ENCODE data around the gene RASSF10. TPM values are rescaled to one million over a fixed set of nuclear protein-coding genes. Genes with fewer than 3 reads are reported as not detected.

RASSF10 gene
- total RNA-seq, 2 donors from 2014 or later, result not detected

DNA sequence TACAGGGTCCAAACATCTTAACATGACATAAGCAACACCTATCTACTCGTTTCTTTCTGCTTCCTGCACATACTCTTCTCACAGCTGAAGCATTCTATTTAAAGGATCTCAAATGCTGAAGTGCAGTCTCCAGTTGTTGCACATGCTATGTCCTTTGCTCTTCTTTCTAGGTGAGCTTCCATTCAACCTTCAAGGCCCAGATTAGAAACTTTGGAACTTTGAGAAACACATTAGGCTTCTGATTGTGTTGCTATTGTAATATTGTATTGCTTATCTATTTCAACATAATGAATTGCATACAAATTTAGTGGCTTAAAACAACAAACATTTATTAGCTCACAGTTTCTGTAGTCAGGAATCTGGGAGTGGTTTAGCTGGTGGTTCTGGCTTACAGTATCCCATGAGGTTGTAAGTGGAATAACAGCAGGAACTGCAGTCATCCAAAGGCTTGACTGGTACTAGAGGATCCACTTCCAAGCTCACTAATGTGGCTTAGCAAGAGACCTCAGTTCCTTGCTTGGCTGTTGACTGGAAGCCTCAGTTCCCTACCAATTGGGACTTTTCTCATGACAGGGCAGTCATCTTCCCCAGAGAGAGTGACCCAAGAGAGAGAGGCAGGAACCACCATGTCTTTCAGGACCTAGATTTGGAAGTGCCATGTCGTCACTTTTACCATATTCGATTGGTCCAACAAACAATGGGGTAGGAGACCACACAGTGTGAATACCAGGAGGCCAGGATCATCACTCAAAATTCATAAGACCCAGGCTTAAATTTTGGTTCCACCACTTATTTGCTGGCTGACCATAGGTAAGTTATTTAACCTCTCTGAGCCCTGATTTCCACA, 27.2 kb upstream of the RASSF10 start:
- H3K27me3 Mint-ChIP-seq, result peaks cover 27 to 55% of the 10 kb centered on the region in 2 donors

DNA sequence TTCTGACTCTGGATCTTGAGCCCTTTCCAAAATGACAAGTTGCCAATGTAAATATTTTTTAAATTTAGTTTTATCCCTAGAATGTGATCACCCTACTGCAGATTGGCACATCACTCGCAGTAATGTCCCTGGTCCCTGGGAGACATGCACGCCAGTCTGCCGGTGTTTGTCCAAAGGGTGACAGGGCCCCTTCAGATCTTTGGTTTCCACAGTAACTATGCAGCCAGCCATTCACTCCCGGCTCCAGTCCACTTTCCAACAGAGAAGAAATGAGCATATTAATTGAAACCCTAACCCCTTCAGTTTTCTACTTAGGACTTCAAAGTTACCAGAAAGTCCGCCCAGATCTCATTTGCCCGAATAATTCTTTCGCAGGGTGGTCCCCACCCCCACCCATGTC, 25.8 kb upstream of the RASSF10 start:
- H3K27me3 Mint-ChIP-seq, result peaks cover 25 to 52% of the 10 kb centered on the region in 2 donors
- no peaks in the 10 kb centered on the region for H3K4me1 Mint-ChIP-seq (ENCODE audit: low read depth in 2 of 2)
- no peaks in the 10 kb centered on the region for H3K9me3 Mint-ChIP-seq
- no peaks in the 10 kb centered on the region for H3K36me3 Mint-ChIP-seq
- H3K27ac Mint-ChIP-seq, result no peak overlapping the region
- DNase-seq (ENCODE audit: low spot score) (no peak), ATAC-seq (no peak)
- no peak overlapping the region for H3K4me3 Mint-ChIP-seq

More for the DNA sequence above, 27.2 kb upstream of the RASSF10 start:
- Mint-ChIP-seq H3K9me3 (no peaks in the 10 kb centered on the region), H3K27ac (no peak overlapping the region), H3K4me3 (no peak overlapping the region), H3K36me3 (no peaks in the 10 kb centered on the region), H3K4me1 (ENCODE audit: low read depth in 2 of 2) (no peaks in the 10 kb centered on the region)
- DNase-seq (ENCODE audit: low spot score) (no peak), ATAC-seq (no peak)

- ATAC-seq (no peak), DNase-seq (ENCODE audit: low spot score) (no peak)
- H3K36me3 Mint-ChIP-seq, result no peaks in the 10 kb centered on the region
- H3K4me3 Mint-ChIP-seq, result no peak overlapping the region
- no peak overlapping the region for H3K27ac Mint-ChIP-seq
- peaks cover 20 to 40% of the 10 kb centered on the region in 2 donors for H3K27me3 Mint-ChIP-seq
- H3K9me3 Mint-ChIP-seq, result no peaks in the 10 kb centered on the region
- H3K4me1 Mint-ChIP-seq (ENCODE audit: low read depth in 2 of 2), result no peaks in the 10 kb centered on the region
These were observed 22.8 kb upstream of the RASSF10 start for GRCh38 chr11:12986194-12986898.

GRCh38 chr11:12989428-12990161, 19.5 kb upstream of the RASSF10 start:
- H3K4me1 Mint-ChIP-seq (ENCODE audit: low read depth in 2 of 2), result no peaks in the 10 kb centered on the region
- no peak for ATAC-seq

GRCh38 chr11:12990162-12990480, 19.0 kb upstream of the RASSF10 start:
- ATAC-seq, result no peak
- H3K9me3 Mint-ChIP-seq, result no peaks in the 10 kb centered on the region
- no peaks in the 10 kb centered on the region for H3K36me3 Mint-ChIP-seq
- DNase-seq (ENCODE audit: low spot score), result no peak
- no peaks in the 10 kb centered on the region for H3K4me1 Mint-ChIP-seq (ENCODE audit: low read depth in 2 of 2)
- no peak overlapping the region for H3K4me3 Mint-ChIP-seq
- H3K27ac Mint-ChIP-seq, result no peak overlapping the region
- H3K27me3 Mint-ChIP-seq, result peaks cover 23 to 37% of the 10 kb centered on the region in 2 donors

More at GRCh38 chr11:12989428-12990161, 19.5 kb upstream of the RASSF10 start:
- DNase-seq (ENCODE audit: low spot score), result no peak
- peaks cover 23 to 41% of the 10 kb centered on the region in 2 donors for H3K27me3 Mint-ChIP-seq
- no peaks in the 10 kb centered on the region for H3K9me3 Mint-ChIP-seq
- H3K36me3 Mint-ChIP-seq, result no peaks in the 10 kb centered on the region
- H3K27ac Mint-ChIP-seq, result no peak overlapping the region
- H3K4me3 Mint-ChIP-seq, result no peak overlapping the region

DNA sequence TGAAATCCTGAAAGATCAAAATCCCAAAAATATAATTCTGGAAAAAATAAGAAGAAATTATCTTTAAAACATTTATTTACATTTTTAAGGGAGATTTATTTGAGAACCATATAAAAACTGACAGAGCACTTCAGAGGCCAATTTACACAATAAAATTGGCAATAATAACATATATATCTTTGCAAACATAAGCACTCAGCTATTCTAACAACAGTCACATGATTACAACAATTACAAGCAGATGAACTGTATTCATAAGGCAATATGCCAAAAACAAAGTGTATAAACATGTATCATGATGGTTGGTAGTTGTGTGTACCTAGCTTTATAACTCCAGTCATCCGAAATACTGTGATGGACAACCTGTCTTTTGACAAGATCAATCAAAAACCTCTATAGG, 17.7 kb upstream of the RASSF10 start:
- no peak for ATAC-seq
- DNase-seq (ENCODE audit: low spot score), result no peak
- Mint-ChIP-seq H3K9me3 (peaks cover 4% of the 10 kb centered on the region), H3K4me3 (no peak overlapping the region), H3K27me3 (peaks cover 19 to 24% of the 10 kb centered on the region in 2 donors), H3K36me3 (no peaks in the 10 kb centered on the region), H3K4me1 (ENCODE audit: low read depth in 2 of 2) (no peaks in the 10 kb centered on the region), H3K27ac (no peak overlapping the region)

GRCh38 chr11:12993626-12994025, 15.5 kb upstream of the RASSF10 start:
- Mint-ChIP-seq H3K4me1 (ENCODE audit: low read depth in 2 of 2) (no peaks in the 10 kb centered on the region), H3K27ac (no peak overlapping the region), H3K9me3 (peaks cover 4% of the 10 kb centered on the region), H3K4me3 (no peak overlapping the region), H3K36me3 (no peaks in the 10 kb centered on the region), H3K27me3 (peaks cover 16 to 27% of the 10 kb centered on the region in 2 donors)
- ATAC-seq, result no peak
- DNase-seq (ENCODE audit: low spot score), result no peak

GRCh38 chr11:12994476-12994875, 14.6 kb upstream of the RASSF10 start:
- Mint-ChIP-seq H3K27ac (no peak overlapping the region), H3K4me1 (ENCODE audit: low read depth in 2 of 2) (no peaks in the 10 kb centered on the region), H3K36me3 (no peaks in the 10 kb centered on the region), H3K9me3 (peaks cover 4% of the 10 kb centered on the region), H3K4me3 (no peak overlapping the region), H3K27me3 (peaks cover 19 to 27% of the 10 kb centered on the region in 2 donors)
- DNase-seq (ENCODE audit: low spot score), result no peak
- no peak for ATAC-seq

GRCh38 chr11:12995188-12995587, 13.9 kb upstream of the RASSF10 start:
- no peak for ATAC-seq
- no peak for DNase-seq (ENCODE audit: low spot score)
- no peaks in the 10 kb centered on the region for H3K36me3 Mint-ChIP-seq
- peaks cover 20 to 30% of the 10 kb centered on the region in 2 donors for H3K27me3 Mint-ChIP-seq
- H3K4me3 Mint-ChIP-seq, result no peak overlapping the region
- H3K4me1 Mint-ChIP-seq (ENCODE audit: low read depth in 2 of 2), result no peaks in the 10 kb centered on the region
- H3K27ac Mint-ChIP-seq, result no peak overlapping the region
- peaks cover 4% of the 10 kb centered on the region for H3K9me3 Mint-ChIP-seq

DNA sequence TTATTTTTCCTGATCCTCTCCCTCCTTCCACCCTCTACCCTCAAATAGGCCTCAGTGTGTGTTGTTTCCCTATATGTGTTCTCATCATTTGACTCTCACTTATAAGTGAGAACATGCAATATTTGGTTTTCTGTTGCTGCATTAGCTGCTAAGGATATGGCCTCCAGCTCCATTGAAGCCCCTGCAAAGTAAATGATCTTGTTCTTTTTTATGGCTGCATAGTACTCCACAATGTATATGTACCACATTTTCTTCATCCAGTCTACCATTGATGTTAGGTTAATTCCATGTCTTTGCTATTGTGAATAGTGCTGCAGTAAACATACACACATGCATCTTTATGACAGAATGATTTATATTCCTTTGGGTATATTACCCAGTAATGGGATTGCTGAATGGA, 13.3 kb upstream of the RASSF10 start:
- peaks cover 22 to 34% of the 10 kb centered on the region in 2 donors for H3K27me3 Mint-ChIP-seq
- H3K36me3 Mint-ChIP-seq, result no peaks in the 10 kb centered on the region
- peaks cover 4% of the 10 kb centered on the region for H3K9me3 Mint-ChIP-seq
- ATAC-seq, result no peak
- no peak overlapping the region for H3K4me3 Mint-ChIP-seq
- H3K4me1 Mint-ChIP-seq (ENCODE audit: low read depth in 2 of 2), result no peaks in the 10 kb centered on the region
- H3K27ac Mint-ChIP-seq, result no peak overlapping the region
- DNase-seq (ENCODE audit: low spot score), result no peak

- no peak overlapping the region for H3K27ac Mint-ChIP-seq
- no peaks in the 10 kb centered on the region for H3K36me3 Mint-ChIP-seq
- peaks cover 4% of the 10 kb centered on the region for H3K9me3 Mint-ChIP-seq
These were observed 11.9 kb upstream of the RASSF10 start for GRCh38 chr11:12997168-12997567.

GRCh38 chr11:12998336-12998735, 10.8 kb upstream of the RASSF10 start:
- Mint-ChIP-seq H3K4me1 (ENCODE audit: low read depth in 2 of 2) (no peaks in the 10 kb centered on the region), H3K27me3 (peaks cover 23 to 39% of the 10 kb centered on the region in 2 donors), H3K27ac (no peak overlapping the region), H3K9me3 (peaks cover 4% of the 10 kb centered on the region), H3K4me3 (no peak overlapping the region), H3K36me3 (no peaks in the 10 kb centered on the region)
- DNase-seq (ENCODE audit: low spot score) (no peak), ATAC-seq (no peak)

More at GRCh38 chr11:12997168-12997567, 11.9 kb upstream of the RASSF10 start:
- peaks cover 22 to 34% of the 10 kb centered on the region in 2 donors for H3K27me3 Mint-ChIP-seq
- ATAC-seq (no peak), DNase-seq (ENCODE audit: low spot score) (no peak)
- H3K4me1 Mint-ChIP-seq (ENCODE audit: low read depth in 2 of 2), result no peaks in the 10 kb centered on the region
- H3K4me3 Mint-ChIP-seq, result no peak overlapping the region

GRCh38 chr11:12999597-12999996, 9.5 kb upstream of the RASSF10 start:
- H3K36me3 Mint-ChIP-seq, result no peaks in the 10 kb centered on the region
- DNase-seq (ENCODE audit: low spot score) (no peak), ATAC-seq (no peak)
- no peak overlapping the region for H3K4me3 Mint-ChIP-seq
- H3K9me3 Mint-ChIP-seq, result peaks cover 4% of the 10 kb centered on the region
- H3K27me3 Mint-ChIP-seq, result peaks cover 24 to 39% of the 10 kb centered on the region in 2 donors
- H3K27ac Mint-ChIP-seq, result no peak overlapping the region
- H3K4me1 Mint-ChIP-seq (ENCODE audit: low read depth in 2 of 2), result no peaks in the 10 kb centered on the region

GRCh38 chr11:13000116-13000515, 9.0 kb upstream of the RASSF10 start:
- H3K9me3 Mint-ChIP-seq, result peaks cover 4% of the 10 kb centered on the region
- H3K36me3 Mint-ChIP-seq, result no peaks in the 10 kb centered on the region
- DNase-seq (ENCODE audit: low spot score) (no peak), ATAC-seq (no peak)
- no peaks in the 10 kb centered on the region for H3K4me1 Mint-ChIP-seq (ENCODE audit: low read depth in 2 of 2)
- no peak overlapping the region for H3K4me3 Mint-ChIP-seq
- no peak overlapping the region for H3K27ac Mint-ChIP-seq
- H3K27me3 Mint-ChIP-seq, result peaks cover 24 to 38% of the 10 kb centered on the region in 2 donors

Data from natural killer cell treated with Interleukin-12 subunit alpha and Interleukin-12 subunit beta and Interleukin-15 and Interleukin-18, amount 100 ng/mL, for 72 hours (primary cell).